DND-41 (cell line): ENCODE results near the gene N4BP2L1.

Experiments used
- ATAC-seq: fragments of 200-7000 bp; cut with Tn5 transposase; 3 replicates; pipeline ENCODE4 v1.9.1; 2021; ENCODE audit warnings: low read depth; ENCODE audit not compliant: insufficient read depth
- DNase-seq: peaks from one replicate; pipeline ENCODE4 v3.0.0-alpha.2; 2020
- H2AFZ ChIP-seq: 2 replicates; pipeline ENCODE4 v1.6.0; 2012; ENCODE audit warnings: low read depth, low read length
- H3K27ac ChIP-seq: 2 replicates; pipeline ENCODE4 v1.5.1; 2012; ENCODE audit warnings: low read length, inconsistent platforms
- H3K27me3 ChIP-seq: fragments of 200-600 bp; sonication (generic); 2 replicates; pipeline ENCODE4 v1.6.0; 2012; ENCODE audit warnings: low read length, mild to moderate bottlenecking, inconsistent platforms; ENCODE audit not compliant: insufficient read depth, poor library complexity
- H3K36me3 ChIP-seq: 2 replicates; pipeline ENCODE4 v1.5.1; 2012; ENCODE audit warnings: low read length, inconsistent platforms; ENCODE audit not compliant: insufficient read depth
- H3K4me1 ChIP-seq: 2 replicates; pipeline ENCODE4 v1.5.1; 2012; ENCODE audit warnings: mild to moderate bottlenecking, low read length; ENCODE audit not compliant: insufficient read depth
- H3K4me2 ChIP-seq: 2 replicates; pipeline ENCODE4 v1.6.0; 2012; ENCODE audit warnings: mild to moderate bottlenecking, moderate library complexity, low read length, inconsistent platforms; ENCODE audit not compliant: insufficient read depth
- H3K4me3 ChIP-seq, 2 experiments: fragments of 200-600 bp in 1 of 2; shearing (Covaris generic) in 1 of 2; 2 replicates each; pipeline ENCODE4 v1.5.1; 2012 to 2016; ENCODE audit warnings: inconsistent platforms in 2 of 2, low read length in 2 of 2, mild to moderate bottlenecking in 2 of 2, low read depth in 1 of 2, moderate library complexity in 1 of 2
- H3K79me2 ChIP-seq: 2 replicates; pipeline ENCODE4 v1.6.0; 2012; ENCODE audit warnings: low read length, inconsistent platforms; ENCODE audit not compliant: insufficient read depth
- H3K9ac ChIP-seq: 2 replicates; pipeline ENCODE4 v1.6.0; 2012; ENCODE audit warnings: low read depth, mild to moderate bottlenecking, inconsistent platforms, low read length, moderate library complexity
- H3K9me3 ChIP-seq: 2 replicates; pipeline ENCODE4 v1.5.1; 2012; ENCODE audit warnings: low read length, moderate library complexity, mild to moderate bottlenecking, inconsistent platforms; ENCODE audit not compliant: insufficient read depth, severe bottlenecking
- H4K20me1 ChIP-seq: 2 replicates; pipeline ENCODE4 v1.6.0; 2012; ENCODE audit warnings: low read length; ENCODE audit not compliant: insufficient read depth
- CTCF ChIP-seq: IDR thresholded peaks from 2 replicates; pipeline ENCODE4 v1.5.1; 2012; ENCODE audit warnings: borderline replicate concordance, low read length, moderate library complexity, mild to moderate bottlenecking; ENCODE audit not compliant: poor library complexity, severe bottlenecking; ENCODE audit errors: extremely low read depth
- EZH2 ChIP-seq: IDR thresholded peaks from 3 replicates; pipeline ENCODE4 v1.6.1; 2012; ENCODE audit warnings: borderline replicate concordance, low read depth, mild to moderate bottlenecking, moderate library complexity, low read length, inconsistent platforms; ENCODE audit not compliant: severe bottlenecking

The N4BP2L1 gene

GRCh38 chr13:32419862-32420261 lies 8.1 kb downstream of the N4BP2L1 start:
- no peak for TF ChIP-seq EZH2
- TF ChIP-seq CTCF: no peak
- H4K20me1 ChIP-seq: peaks cover 14% of the 10 kb centered on the region; the same call in 1 of the 2 replicates
- peaks cover 50% of the 10 kb centered on the region for H3K79me2 ChIP-seq
- H3K27me3 ChIP-seq: no peaks in the 10 kb centered on the region
- H3K4me3 ChIP-seq: no peak overlapping the region
- no peak overlapping the region for H3K27ac ChIP-seq
- peaks cover 11% of the 10 kb centered on the region for H3K9me3 ChIP-seq
- ATAC-seq (no peak), DNase-seq (no peak)
- H3K9ac ChIP-seq: no peak overlapping the region
- peaks cover 48% of the 10 kb centered on the region for H3K36me3 ChIP-seq
- H2AFZ ChIP-seq: no peak overlapping the region
- H3K4me2 ChIP-seq: no peak overlapping the region
- peaks cover 12% of the 10 kb centered on the region; the same call in 1 of the 2 replicates for H3K4me1 ChIP-seq

- Histone ChIP-seq H3K4me2 (no peak overlapping the region), H3K4me1 (no peaks in the 10 kb centered on the region), H3K27me3 (no peaks in the 10 kb centered on the region), H3K36me3 (peaks cover 33% of the 10 kb centered on the region), H3K4me3 (no peak overlapping the region), H2AFZ (no peak overlapping the region), H3K79me2 (peaks cover 31% of the 10 kb centered on the region), H4K20me1 (0 out of 2 replicates have a peak, but pooled peaks cover 5% of the 10 kb centered on the region), H3K9ac (no peak overlapping the region), H3K27ac (no peak overlapping the region), H3K9me3 (peaks cover 11% of the 10 kb centered on the region)
- no peak for DNase-seq
- ATAC-seq: no peak
- TF ChIP-seq EZH2: no peak
- TF ChIP-seq CTCF: no peak
Measured at GRCh38 chr13:32417995-32418394, 9.9 kb downstream of the N4BP2L1 start.

- Histone ChIP-seq H3K9me3 (peaks cover 6% of the 10 kb centered on the region), H4K20me1 (0 out of 2 replicates have a peak, but pooled peaks cover 3% of the 10 kb centered on the region), H3K9ac (no peak overlapping the region), H3K4me3 (no peak overlapping the region), H3K4me2 (no peak overlapping the region), H2AFZ (no peak overlapping the region), H3K27me3 (no peaks in the 10 kb centered on the region), H3K27ac (no peak overlapping the region), H3K79me2 (peaks cover 6% of the 10 kb centered on the region), H3K4me1 (no peaks in the 10 kb centered on the region), H3K36me3 (peaks cover 6% of the 10 kb centered on the region)
- peak; percentile 55 for TF ChIP-seq CTCF
- no peak for TF ChIP-seq EZH2
- peak; percentile 22 for DNase-seq
- ATAC-seq: peak; percentile 64
Measured at GRCh38 chr13:32415019-32415418, 12.9 kb downstream of the N4BP2L1 start.

- no peaks in the 10 kb centered on the region for H3K27me3 ChIP-seq
- no peak overlapping the region for H3K4me2 ChIP-seq
- DNase-seq: no peak
- no peaks in the 10 kb centered on the region for H4K20me1 ChIP-seq
- peaks cover 1% of the 10 kb centered on the region for H3K9me3 ChIP-seq
- H3K4me3 ChIP-seq: no peak overlapping the region
- no peak for ATAC-seq
- no peak overlapping the region for H3K9ac ChIP-seq
- peaks cover 3% of the 10 kb centered on the region; the same call in 1 of the 2 replicates for H3K79me2 ChIP-seq
- H2AFZ ChIP-seq: no peak overlapping the region
- H3K36me3 ChIP-seq: peaks cover 1% of the 10 kb centered on the region
- no peaks in the 10 kb centered on the region for H3K4me1 ChIP-seq
- no peak overlapping the region for H3K27ac ChIP-seq
- no peak for TF ChIP-seq CTCF
- TF ChIP-seq EZH2: no peak
Measured at GRCh38 chr13:32414580-32414979, 13.3 kb downstream of the N4BP2L1 start.
